G401.6 (cell line): ENCODE results near the gene NEK6.

ENCODE experiments used
- FAIRE-seq: peaks from 2 replicates; lab custom pipeline; 2012; peaks lifted over from hg19 to GRCh38; lab: Jason Lieb, UNC

The NEK6 gene

GRCh38 chr9:124342776-124343485 lies 85.2 kb downstream of the NEK6 start:
- FAIRE-seq: no peak

GRCh38 chr9:124343533-124344290 lies 86.0 kb downstream of the NEK6 start:
- no peak for FAIRE-seq

DNA sequence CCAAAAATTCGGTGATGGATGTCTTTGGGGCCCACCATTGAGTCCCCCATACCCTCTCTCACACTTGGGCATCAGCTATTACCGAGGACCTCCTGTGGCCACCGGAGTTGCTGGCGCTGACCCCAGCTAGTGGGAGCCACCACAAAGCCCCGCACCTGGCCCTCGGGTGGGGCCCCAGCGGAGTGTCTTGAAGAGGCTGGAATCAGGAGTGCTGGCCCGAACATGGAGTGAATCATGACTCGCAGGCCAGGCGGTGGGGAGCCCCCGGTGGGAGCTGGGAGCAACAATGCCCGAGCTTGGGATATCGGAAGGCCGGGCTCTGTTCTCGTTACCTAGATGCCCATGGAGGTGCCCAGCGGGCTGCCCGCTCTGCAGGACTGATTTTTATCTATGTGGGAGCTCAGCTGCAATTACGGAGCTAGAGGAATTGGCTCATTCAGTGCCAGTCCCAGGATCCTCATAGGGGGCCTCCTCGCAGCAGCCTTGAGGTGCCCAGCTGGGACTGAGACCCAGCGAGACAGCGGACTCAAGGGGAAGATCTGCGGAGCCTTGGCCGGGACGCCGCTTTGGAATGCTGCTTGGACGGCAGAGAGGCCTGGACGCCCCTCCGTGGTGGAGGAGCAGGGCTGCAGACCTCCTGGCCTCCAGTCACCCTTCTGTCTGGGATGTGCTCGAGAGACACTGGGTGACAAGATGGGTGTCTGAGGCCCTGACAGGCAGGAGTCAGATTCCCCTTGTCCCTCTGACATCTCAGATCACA lies 86.7 kb downstream of the NEK6 start:
- no peak for FAIRE-seq

DNA sequence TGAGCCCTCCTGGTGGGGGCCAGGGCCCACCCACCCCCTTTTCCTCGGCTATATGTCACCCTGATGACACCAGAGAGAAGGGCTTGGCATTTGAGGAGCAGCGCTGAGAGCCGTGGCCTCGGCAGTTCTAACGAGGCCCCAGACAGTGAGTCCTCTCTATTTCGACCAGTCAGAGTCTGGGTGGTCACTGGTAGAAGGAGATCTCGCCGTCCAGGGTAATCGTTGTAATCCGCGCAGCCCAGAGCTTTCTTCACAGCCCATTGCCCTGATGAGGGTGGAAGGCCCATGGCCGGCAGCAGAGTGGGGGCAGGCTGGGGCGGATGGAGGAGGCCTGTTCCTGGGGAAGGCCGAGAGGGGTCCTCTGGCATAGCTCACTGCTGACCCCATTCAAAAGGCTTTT lies 87.3 kb downstream of the NEK6 start:
- no peak for FAIRE-seq

DNA sequence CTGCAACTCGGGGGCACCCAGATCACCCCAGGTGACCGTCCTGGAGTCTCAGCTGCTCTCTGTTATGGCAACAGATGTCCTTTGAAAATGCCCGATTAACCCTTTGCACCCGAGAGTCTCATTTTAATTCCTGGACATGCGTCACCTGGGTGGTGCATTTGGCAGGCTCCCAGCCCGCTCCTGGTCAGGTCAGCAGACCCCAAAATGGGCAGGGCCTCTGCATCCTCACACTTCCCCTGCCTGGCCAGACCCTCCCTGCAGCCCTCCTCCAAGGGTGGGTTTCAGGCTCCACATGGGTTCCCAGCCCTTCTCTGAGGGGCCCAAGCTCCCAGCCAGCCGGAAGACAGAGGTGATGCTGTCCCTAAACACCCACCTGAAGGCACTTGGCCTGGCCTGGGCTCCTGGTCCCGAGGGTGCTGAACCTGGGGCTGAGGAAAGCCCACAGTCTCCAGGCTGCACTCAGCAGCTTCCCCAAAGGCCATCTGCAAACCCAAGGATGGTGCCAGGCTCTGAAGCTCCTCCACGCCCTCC lies 88.1 kb downstream of the NEK6 start:
- FAIRE-seq: no peak

DNA sequence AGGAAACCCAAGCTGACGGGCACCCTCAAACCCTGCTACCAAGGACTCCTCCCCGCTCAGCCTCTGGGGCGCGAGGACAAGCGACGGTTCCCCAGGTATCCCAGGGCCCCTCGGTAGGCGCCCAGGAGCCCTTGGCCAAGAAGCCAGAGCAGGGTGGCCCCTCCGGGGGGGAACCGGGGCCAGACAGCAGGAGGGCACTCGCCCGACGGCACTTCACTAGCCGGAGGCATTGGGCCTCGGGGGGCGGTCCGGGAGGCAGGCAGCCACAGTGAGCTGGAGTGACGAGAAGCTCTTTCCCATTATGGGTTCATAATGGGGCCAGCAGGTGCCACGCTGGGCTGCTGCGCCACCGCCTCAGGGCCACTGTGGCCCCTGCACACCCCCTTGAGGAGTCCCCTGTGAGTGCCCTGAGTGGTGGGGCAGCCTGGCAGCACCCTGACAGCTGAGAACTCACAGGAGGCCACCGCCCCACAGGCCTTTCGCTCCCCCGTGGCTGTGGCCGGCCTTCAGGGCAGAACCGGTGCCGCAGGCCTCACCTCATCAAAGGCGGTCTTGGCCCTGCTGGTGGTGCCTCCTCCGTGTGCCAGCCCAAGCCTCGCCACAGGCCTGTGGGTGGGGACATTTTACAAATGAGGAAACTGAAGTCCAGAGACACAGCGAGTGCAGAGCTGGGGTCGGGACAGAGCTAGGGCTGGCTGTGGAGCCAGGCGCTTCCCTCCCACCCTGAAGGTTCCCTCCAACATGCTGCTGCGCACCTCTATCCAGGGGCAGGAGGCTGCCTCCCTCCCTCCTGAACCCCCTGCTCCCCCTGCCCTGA lies 88.8 kb downstream of the NEK6 start:
- FAIRE-seq: no peak

DNA sequence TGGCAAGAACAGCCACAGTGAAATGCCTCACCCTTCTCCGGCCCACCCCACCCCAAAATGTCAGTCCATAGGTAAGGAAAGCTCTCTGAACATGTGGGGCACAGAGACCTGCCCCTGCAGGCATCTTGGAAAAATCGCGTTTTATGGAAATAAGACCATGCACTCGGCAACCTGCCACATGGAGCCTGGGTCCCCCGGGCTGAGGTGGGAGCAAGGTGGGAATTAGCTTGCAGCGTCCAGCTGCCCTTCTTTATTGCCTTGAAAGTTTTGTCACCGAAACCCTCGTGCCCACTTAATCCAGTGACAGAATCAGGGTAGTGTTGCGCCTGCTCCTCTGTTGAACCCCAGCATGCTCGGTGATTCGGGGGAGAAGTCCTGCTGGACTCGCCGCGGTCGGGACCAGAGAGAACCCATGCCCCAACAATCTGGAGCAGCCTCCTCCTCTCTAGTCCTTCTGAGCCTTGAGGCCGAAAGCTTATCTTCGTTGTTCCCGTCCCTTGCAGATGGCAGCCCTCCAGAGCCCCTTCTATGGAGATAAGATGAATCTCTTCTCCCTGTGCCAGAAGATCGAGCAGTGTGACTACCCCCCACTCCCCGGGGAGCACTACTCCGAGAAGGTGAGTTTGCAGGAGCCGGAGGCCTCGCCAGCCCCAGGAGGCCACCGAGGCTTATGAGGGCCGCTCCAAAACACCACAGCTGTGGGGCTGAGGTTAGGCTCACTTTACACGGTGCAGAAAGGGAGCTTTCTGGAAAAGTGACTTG lies 89.6 kb downstream of the NEK6 start:
- FAIRE-seq: no peak

DNA sequence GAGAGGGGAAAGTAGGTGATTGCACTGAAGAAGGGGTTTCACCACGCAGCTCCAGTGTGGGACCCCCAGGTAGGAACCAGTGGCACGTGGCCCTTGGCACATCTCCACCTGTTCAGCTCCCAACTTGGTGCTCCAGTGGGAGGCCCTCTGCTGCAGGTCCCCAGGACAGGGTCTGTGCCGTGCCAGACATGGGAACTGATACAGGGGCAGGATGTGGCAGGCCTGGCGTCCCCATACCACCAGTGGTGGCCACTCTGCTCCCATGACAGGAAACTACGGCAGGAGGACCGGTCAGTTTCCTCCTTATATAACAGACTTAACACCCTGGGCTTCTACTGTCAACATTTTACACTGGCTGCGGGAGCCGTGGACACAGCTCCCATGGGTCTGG lies 90.2 kb downstream of the NEK6 start:
- FAIRE-seq: no peak

DNA sequence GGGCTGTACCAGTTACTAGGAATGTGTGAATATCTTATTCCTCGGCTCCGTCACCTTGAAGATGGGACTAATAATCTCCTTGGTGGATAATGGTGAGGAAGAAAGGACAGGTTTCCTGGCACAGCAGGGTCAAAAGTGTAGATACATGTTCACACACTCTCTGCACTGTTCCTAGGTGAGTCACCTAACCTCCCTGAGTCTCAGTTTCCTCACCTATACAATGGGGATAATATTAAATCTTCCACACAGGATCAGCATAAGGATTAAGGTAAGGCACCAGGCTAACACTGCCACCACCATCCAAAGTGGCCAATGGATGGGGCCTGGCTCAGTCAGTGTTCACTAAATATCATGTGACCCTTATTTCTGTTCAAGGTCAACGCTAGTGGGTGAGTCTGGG lies 90.6 kb downstream of the NEK6 start:
- FAIRE-seq: no peak

- FAIRE-seq: no peak
Observed at GRCh38 chr9:124348831-124349230, 91.1 kb downstream of the NEK6 start.

DNA sequence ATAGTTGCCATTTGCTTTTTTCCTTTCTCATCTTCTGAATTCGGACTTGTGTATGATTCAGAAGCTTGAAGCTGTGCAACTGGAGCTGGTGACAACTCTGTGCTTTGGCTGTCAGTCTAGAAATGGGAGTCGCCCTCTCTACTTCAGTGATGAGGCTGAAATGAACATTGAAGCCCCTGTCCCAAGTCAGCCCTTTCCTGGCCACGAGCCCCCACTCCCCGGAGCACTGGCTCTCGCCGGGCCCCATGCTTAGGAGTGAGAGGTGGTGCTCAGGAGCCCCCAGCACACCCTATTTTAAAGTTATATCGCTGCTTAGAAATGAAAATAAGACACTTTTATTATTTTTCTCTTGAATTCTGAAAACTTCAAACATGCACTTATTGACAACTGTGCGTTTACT lies 91.5 kb downstream of the NEK6 start:
- peak; percentile 21 for FAIRE-seq

GRCh38 chr9:124349675-124350493 lies 92.1 kb downstream of the NEK6 start:
- no peak for FAIRE-seq

DNA sequence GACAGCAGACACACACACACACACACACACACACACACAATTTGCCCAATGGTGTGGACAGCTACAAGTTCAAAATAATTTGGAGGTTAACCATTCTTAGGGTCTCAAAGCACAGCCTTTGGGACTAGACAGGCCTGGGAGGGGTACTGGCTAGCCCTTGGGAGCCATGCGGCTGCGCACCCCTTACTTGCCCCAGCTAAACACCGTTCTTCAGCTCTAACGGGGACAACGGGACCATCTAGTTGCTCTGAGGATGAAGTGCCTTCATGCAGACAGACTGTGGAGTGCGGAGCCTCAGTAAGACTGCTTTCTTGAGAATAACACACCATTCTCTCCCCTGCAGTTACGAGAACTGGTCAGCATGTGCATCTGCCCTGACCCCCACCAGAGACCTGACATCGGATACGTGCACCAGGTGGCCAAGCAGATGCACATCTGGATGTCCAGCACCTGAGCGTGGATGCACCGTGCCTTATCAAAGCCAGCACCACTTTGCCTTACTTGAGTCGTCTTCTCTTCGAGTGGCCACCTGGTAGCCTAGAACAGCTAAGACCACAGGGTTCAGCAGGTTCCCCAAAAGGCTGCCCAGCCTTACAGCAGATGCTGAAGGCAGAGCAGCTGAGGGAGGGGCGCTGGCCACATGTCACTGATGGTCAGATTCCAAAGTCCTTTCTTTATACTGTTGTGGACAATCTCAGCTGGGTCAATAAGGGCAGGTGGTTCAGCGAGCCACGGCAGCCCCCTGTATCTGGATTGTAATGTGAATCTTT lies 92.9 kb downstream of the NEK6 start:
- no peak for FAIRE-seq

GRCh38 chr9:124351672-124352468 lies 94.1 kb downstream of the NEK6 start:
- FAIRE-seq: no peak

- no peak for FAIRE-seq
Observed at GRCh38 chr9:124352616-124353015, 94.9 kb downstream of the NEK6 start.

DNA sequence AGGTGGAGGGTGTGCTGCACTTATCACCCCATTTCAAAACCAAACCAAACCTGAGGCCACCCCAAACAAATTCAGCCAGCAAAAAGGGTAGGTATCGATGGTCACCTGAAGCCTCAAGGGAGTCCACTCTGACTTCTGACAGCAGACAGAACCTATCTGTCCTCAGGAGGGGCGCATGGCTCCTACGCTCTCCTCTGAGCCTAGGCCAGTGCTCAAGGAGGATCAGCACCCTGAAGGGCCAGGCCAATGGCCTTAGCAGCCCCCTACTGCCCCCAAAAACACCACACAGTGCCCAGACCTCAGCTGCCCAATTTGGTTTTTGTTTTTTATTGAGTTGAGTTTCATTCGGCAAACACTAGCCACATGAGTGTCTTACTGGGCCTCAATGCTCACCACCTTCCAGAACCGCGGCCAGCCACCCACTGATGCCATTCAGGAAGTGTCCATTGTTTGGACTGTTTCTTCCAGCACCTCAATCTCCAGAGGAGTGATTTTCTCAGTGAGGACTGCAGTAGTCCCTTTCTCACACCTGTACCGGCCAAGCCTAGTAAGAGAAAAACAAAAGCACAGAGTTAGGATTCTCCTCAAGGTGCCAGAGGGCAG lies 95.5 kb downstream of the NEK6 start:
- FAIRE-seq: no peak

- FAIRE-seq: no peak
Observed at GRCh38 chr9:124353811-124354274, 96.1 kb downstream of the NEK6 start.

GRCh38 chr9:124354346-124355038 lies 96.7 kb downstream of the NEK6 start:
- FAIRE-seq: no peak
